ENCODE data around the gene DCHS1.
A peak's percentile ranks its signal among the peaks of the same experiment; 100 is the strongest.
"Not testable (repeated sequence)": the region's sequence is repeated elsewhere in the genome, so short reads cannot be mapped to it uniquely, and the experiment has no call there.

The DCHS1 gene, protein sequence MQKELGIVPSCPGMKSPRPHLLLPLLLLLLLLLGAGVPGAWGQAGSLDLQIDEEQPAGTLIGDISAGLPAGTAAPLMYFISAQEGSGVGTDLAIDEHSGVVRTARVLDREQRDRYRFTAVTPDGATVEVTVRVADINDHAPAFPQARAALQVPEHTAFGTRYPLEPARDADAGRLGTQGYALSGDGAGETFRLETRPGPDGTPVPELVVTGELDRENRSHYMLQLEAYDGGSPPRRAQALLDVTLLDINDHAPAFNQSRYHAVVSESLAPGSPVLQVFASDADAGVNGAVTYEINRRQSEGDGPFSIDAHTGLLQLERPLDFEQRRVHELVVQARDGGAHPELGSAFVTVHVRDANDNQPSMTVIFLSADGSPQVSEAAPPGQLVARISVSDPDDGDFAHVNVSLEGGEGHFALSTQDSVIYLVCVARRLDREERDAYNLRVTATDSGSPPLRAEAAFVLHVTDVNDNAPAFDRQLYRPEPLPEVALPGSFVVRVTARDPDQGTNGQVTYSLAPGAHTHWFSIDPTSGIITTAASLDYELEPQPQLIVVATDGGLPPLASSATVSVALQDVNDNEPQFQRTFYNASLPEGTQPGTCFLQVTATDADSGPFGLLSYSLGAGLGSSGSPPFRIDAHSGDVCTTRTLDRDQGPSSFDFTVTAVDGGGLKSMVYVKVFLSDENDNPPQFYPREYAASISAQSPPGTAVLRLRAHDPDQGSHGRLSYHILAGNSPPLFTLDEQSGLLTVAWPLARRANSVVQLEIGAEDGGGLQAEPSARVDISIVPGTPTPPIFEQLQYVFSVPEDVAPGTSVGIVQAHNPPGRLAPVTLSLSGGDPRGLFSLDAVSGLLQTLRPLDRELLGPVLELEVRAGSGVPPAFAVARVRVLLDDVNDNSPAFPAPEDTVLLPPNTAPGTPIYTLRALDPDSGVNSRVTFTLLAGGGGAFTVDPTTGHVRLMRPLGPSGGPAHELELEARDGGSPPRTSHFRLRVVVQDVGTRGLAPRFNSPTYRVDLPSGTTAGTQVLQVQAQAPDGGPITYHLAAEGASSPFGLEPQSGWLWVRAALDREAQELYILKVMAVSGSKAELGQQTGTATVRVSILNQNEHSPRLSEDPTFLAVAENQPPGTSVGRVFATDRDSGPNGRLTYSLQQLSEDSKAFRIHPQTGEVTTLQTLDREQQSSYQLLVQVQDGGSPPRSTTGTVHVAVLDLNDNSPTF (N-terminal part only)

DNA sequence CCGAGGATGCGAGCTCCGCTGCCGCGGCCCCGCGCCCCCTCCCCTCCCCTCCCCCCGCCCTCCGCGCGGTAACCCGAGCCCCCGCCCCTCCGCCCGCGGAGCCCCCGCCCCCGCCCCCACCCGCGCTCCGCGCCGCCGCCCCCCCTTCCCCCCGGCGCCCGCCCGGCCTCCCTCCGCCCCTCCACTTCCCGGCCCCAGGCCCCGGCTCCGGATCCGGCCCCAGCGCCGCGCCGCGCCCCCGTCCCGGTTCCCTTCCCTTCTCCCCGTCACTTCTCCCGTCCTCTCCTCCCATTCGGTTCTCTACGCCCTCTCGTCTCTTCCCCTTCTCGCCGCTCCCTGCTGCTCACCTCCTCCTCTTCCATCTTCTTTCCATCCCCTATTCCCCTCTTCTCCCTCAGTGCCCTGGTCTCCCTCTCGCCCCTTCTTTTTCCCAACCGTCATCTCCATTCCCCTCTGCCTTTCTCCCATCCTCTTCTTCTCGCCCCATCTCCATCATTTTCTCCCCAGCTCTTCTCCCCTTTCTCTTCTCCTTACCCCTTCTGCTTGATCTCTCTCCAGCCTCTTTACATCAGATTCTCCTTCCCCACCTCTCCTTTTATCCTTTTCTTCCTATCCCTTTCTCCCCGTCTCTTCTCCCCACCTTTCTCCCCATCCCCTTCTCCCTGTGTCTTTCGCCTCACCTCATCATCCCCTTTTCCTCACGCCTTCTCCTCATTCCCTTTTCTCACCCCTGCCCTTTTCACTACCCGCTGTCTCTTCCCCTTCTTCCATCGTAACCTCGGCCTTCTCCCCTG, at the start of gene DCHS1:
Gene DCHS1 (minus strand): TSS at position 20 of the 794 bp plus-strand sequence. CDS start 14,196 bp downstream, outside the sequence.
- no peak for DNase-seq

DNA sequence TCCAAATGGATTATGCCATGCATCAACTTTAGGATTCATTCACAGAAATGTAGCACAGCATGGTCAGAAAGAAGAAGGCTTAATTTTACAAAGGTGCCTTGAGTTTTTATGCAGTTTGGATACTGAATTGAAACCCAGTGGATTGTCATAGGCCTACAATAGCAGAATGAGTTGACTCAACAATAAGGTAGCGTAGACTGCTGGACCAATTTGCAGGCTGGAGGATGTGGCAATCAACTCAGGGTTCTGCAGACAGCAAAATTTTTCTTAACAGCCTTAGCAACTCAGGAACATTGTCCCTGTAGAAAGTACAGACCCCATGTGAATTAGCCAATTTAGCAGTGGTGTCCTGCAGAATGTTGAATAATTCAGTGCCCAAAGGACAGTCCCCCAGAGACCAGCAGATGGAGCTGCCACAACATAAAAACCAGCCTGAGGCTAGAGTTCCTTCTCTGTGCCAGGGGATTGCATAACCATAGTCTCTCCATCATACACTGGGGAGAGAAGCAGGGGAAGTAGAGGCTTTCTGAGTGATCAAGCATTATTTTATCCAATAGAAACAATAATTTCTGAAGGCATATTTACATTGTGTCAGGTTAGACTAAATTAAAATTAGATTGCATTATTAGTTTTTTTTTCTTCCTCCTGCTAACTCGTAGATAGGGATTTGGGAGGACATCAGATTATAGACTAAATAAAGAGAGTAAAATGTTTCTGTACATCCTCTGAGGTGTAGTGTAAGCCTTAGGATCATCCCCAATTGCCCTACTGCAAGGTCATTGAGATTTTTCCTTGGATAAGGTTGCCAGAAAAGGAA, 47.8 kb upstream of the DCHS1 start:
- peak; percentile 13 for DNase-seq

DNA sequence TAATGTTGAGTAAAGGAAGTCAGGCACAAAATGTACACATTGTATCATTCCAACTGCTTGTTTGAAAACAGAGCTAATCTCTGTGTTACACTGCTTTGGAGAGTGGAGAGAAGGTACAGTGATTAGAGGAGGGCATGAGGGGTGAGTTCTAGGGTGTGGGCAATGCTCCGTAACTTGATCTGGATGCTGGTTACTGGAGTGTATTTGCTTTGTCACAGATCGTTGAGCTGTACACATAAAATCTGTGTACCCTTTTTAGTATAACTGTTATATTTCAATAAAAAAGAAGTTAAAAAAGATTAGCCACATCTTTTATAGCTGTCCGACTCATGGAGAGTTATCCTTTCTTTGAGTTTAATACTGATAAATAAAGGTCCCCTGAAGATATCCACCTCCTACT, 46.3 kb upstream of the DCHS1 start:
- DNase-seq = not testable (repeated sequence)

DNA sequence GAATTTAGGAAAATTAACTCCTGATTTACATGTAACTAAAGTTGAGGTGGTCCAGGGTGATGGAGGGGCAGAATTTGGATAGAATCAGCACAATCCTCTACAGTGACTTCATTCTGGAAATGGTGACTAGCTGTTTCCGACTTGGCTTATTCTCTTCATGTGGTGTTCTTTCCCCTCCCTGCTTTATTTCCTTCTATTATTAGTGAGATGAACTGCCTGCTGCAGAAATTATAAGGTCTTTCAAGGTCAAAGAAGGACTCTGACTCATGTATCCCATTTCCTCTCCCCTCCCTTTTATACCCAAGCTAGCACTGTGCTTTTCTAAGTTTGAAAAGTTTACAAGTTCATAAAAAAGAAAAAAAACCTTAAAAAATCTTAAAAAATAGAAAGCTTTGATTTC, 39.8 kb upstream of the DCHS1 start:
- no peak for DNase-seq

DNA sequence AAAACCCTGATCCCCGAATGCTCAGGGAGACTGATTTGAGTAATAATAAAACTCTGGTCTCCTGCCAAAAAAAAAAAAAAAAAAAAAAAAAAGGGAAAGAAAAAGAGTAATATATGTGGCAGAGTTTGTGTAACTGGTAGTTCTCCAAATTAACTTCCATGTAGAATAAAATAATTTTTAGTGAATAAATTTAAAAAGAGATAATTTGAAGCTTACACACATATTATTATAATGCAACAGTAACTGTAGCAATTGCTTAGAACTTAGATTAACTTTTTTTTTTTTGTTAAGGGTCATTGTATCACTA, 38.6 kb upstream of the DCHS1 start:
- no peak for DNase-seq

DNA sequence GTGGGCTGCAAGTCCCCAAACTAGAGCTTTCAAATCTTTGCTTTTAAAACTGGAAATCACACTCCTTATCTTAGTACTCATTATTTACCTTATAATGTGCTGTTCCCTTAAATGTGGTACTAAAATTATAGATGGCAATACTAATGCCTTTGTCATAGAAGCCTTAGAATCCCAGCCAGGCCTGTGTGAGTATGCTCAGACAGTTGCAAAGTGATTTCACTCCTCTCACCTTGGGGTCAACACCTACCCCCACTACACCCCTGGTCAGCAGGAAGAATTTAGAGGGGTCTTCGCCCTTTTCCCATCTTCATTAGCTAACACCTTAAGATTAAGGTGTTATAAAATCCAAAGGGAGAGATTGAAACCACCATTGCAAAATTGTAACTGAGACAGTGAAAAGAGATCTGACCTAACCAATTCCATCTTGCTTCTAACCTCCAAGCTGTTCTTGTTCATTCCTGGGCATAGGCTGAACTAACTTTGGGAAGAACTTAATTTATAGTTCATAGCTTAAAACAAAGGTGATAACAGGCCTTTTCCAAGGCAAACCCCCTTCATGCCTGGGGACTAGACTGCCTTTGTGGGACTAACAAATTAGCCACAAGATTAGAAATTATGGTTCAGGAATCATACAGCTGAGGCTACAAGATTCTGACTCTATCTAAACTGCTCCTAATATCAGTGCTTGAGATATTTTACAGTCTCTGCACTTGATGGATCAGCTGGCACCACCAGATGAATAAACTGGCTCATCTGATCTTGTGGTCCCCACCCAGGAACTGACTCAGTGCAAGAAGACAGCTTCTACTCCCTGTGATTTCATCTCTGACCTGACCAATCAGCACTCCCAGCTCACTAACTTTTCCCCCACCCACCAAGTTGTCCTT, 38.0 kb upstream of the DCHS1 start:
- DNase-seq = no peak

DNA sequence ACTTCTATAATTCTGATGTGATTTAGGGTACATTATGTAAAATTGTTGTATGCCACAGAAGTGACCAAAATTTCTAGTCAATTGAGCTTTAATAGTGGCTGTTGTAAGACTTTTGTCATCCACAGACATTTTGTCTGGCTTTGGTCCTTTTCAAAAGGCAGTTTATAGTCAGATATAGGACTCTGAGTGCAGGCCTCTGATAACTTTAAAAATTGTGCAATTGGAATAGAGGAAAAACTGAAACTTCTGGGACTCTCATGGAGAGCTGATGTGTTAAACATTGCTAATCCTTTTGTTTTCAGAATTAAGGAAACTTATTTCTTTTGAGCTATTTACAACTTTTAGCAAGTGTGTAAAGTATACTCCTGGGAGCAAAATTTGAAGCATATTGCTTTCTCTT, 36.5 kb upstream of the DCHS1 start:
- no peak for DNase-seq

DNA sequence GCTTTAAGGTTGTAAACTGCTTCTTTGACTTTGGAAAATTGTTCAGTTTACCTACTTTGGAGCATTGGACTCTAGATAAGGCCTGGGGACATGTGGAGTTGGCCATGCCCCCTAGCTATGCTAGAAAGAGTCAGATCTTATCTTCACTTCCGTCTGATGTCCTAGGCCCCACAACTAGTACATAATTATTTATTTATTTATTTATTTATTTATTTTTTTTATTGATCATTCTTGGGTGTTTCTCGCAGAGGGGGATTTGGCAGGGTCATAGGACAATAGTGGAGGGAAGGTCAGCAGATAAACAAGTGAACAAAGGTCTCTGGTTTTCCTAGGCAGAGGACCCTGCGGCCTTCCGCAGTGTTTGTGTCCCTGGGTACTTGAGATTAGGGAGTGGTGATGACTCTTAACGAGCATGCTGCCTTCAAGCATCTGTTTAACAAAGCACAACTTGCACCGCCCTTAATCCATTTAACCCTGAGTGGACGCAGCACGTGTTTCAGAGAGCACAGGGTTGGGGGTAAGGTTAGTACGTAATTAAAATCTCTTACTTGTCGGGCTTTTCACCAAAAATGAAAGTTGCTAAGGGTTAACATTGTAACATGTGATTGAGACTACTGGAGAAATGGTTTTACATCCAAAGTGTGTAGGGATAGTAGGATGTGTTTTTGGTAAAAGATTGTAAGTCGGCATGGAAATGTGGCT, 35.0 kb upstream of the DCHS1 start:
- not testable (repeated sequence) for DNase-seq

DNA sequence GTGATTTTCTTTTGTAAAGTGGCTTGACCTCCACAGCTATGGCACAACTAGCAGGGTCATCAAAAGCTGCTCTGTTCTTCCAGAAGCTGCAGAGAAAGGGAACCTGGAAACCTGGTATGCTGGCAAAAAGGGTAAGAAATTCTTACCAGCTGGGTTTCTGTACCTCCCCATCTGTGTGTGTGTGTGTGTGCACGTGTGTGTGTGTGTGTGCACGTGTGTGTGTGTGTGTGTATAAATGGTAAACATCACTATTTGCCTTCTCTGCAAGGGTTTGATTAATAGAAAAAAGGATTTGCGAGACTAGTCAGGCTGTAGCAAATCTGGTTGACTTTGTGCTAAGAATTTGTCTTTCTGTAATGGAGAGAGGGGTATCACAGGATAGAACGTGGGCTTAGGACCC, 32.3 kb upstream of the DCHS1 start:
- DNase-seq = no peak

DNA sequence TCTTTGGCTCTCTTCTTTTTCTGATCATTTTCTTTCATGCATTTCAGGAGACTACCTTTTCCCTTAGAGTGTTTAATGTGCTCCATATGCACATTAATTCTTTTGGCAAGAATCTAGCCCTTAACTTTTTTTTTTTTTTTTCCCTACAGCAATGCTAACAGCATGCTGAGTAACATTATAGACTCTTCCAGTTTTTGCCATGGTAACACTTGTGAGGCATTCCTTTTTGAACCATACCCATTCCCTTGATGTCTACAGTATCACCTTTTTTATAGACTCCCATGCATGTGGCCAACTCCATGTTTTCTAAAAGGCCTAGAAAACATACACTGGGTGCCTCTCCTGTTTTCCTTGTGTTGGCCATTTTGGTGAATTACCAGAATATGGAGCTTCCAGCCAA, 30.4 kb upstream of the DCHS1 start:
- no peak for DNase-seq

DNA sequence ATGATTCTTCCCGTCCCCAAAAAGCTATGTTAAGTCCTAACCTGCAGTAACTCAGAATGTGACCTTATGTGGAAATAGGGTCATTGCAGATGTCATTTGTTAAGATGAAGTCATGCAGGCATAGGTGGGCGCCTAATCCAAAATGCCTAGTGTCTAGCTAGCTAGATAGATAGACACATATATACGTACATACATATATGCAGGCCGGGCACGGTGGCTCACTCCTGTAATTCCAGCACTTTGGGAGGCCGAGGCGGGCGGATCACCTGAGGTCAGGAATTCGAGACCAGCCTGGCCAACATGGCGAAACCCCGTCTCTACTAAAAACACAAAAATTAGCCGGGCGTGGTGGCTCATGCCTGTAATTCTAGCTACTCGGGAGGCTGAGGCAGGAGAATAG, 28.5 kb upstream of the DCHS1 start:
- not testable (repeated sequence) for DNase-seq

DNA sequence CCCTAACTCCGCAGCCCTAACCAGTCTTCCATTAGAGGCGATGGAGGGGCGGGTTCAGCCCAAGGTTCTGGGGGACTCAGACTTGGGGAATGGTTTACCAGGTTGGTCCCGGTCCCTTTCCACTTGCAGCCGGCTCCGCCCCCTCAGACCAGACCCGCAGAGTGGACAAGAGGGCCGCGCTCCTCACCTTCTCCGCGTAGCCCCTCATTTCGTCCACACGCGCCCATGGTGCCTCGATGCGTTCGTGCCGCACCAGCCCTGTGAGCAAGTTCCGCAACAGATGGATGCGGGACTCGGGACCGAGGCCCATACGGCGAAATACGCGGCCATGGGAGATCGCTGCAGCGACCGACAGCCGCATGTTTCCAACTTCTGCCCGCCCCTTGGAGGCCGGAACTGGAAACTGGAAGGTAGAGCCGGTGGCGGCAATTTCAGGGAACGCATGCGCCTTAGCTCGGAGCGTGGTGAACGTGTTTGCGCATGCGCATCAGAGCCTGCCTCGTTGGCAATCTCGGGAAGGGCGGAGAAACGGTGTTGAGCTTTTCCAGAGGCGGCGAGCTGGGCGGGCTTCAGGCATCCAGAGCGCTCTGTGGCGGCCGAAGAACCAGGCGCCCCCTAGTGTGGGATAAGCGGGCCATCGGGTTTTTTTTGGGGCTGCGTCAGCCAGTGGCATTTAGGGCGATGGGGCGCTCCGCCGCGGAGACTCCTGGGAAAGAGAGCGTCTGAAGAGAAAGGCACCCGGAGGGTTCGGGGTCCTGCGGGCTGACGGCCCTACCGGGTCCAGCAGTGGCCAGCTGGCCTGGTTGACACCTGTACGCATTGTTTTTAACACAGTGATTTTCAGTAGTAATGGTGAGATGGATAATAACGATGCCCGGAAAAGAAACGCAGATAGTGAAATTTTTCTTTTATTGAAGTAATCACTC, 27.6 kb upstream of the DCHS1 start, which contains the start of gene MRPL17:
Gene MRPL17 (minus strand): TSS at position 405 of the 926 bp plus-strand sequence. CDS start 44 bp downstream, at position 361.
- DNase-seq = peak; percentile 95

DNA sequence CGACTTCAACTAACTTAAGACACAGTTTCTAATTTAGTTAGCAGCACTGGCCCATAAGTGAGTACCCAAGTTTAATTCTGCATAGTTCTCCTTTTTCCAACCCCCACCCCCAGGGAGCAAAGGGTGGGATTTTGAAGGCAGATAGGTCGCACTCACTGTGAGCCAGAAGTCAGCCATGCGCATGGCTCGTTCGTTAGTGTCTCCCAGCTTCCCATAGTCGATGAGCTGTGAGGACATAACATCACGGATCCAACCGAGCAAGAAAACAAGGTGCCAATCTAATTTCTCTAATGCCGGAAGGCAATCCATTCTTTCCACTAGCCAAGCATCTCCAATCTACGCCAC, 27.0 kb upstream of the DCHS1 start:
- DNase-seq = no peak

DNA sequence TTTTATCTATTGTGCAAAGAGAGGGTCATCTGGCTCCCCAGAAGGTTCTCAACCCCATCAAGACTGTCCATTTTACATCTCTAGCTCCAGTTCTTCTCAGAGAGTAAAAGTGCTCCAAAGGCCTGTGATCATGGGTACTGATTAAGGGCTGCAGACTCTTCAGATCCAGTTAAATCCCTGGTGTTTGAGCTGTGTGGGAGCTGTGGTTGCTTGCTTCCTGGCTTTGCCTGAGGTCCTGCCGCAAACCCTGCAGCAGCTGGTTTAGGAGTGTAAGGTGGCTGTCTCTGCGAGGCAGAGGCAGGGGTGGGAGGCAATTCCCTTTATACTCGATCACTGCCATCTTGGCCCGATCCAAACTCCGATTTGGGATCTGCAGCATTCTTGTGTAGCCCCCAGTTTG, 26.3 kb upstream of the DCHS1 start:
- DNase-seq = no peak

DNA sequence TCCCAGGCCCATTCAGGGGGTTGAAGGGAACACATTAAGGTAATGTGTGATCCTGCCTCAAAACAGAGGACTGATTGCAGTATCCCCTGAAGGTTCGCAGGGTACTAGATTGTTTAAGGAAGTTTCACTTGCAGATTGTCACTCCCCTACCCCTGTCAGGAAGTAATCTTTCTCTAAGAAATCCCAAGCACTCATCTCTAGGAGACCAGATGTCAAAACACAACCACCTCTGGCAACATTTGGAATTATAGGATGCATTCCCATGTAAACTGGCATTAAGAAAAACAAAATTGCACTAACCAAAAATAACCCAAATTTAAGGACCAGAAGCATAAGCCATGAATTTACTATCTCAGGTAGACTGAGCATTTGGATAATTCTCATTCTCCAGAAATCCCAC, 25.9 kb upstream of the DCHS1 start:
- no peak for DNase-seq

DNA sequence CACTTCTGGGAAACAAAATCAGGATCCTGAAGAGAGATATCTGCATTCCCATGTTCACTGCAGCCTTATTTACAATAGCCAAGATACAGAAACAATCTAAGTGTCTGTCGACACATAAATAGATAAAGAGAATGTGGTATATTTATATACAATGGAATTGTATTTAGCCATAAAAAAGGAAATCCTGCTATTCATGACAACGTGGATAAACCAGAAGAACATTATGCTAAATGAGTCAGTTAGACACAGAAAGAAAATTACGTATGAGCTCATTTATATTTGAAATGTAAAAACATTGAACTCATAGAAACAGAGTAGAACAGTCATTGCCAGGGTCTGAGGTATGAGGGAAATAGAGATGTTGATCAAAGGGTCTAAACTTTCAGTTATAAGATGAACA, 21.4 kb upstream of the DCHS1 start:
- DNase-seq = no peak

DNA sequence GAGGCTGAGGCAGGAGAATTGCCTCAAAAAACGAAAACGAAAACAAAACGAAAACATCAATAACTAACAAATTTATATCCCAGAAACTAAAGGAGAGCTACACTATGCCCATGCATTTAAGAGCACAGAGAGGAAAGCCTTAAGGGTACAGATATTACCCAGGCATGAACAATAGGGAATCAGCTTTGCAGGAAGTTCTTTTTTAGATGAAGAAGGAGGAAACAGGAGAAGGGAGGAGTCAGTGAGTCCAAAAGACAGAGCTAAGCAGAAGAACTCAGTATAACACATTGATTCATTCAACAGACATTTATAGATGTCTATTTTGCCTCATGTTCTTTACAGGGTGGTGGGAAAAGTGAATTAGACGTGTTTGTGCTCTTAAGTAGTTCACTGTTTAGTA, 19.3 kb upstream of the DCHS1 start:
- DNase-seq = no peak

DNA sequence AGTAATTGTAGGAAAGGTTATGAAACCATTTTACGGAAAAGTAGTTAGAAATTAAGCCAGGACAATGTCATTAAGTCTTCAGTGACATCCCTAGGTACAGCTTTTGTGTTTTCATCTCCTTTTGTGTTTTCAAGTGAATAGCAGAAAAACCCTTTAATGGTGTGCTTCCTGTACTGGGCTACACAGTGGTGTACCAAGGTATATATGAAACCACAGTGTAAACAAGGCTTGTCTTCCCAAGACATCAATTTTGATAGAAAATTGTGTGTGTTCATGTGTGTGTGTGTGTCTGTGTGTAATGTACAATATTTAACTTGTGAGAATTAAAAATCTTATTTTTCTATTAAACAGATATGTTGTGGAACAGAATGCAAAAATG, 18.6 kb upstream of the DCHS1 start:
- DNase-seq = no peak

Data from NCI-H1048 (cell line).